ENCODE measurements around the gene KCTD6.

- TF ChIP-seq POLR2A (IDR thresholded peaks at IDR 0.05), result no peak
- no peak for TF ChIP-seq EP300 (IDR thresholded peaks at IDR 0.05)
Observed at GRCh38 chr3:58531956-58532355, 40.1 kb downstream of the KCTD6 start.

Measured in suprapubic skin (tissue), 2 donors.